HG02798 (cell line): ENCODE measurements around the gene FAM20C.

Experiments used
- ATAC-seq: cut with Tn5 transposase; IDR thresholded peaks from one replicate; pipeline ENCODE4 v1.9.1; 2021; ENCODE audit warnings: mild to moderate bottlenecking; ENCODE audit not compliant: unreplicated experiment, poor library complexity

FAM20C gene

DNA sequence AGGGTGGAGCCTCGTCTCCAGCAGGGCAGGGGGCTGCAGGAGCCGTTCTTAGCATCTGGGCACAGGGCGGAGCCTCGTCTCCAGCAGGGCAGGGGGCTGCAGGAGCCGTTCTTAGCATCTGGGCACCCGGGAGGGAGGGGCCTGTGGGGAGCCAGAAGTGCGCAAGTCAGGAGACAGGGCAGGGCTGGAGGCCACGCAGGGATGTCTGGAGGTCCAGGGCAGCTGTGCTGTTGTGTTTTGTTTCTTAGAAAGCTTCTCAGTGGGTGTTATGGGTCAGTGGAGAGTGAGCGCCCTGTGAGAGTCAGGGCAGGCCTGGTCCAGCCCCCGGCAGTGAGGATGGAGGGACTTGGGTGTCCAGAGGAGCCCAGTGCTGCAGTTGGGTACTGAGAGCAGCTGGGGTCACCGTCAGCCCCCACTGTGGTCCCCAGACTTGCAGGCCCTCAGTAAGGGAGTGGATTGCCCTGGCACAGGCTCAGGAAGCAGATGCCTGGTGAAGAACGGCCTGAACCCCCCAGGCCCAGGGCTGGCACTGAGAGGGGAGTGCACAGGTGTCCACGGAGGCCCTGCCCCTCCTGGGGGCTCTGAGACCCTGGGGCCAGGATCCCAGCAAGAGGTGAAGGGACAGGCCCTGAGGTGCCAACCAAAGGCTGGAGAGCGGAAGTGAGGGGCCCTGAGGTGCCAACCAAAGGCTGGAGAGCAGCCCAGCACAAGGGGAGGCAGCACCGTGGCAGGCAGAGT, 29.8 kb downstream of the FAM20C start:
- no peak for ATAC-seq

DNA sequence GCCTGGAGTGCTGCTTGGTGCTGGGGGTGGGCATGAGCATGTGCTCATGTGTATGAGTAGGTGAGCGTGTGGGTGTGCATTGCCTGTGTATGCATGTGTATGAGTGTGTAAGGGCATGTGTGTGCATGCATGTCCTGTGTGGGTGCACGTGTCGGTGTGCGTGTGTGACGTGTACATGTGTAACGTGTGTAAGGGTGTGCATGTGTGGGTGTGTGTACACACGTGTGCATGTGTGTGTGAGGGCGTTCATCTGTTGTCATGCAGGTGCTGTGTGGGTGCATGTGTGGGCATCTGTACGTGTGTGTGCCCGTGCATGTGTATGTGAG, 30.3 kb downstream of the FAM20C start:
- ATAC-seq = no peak

DNA sequence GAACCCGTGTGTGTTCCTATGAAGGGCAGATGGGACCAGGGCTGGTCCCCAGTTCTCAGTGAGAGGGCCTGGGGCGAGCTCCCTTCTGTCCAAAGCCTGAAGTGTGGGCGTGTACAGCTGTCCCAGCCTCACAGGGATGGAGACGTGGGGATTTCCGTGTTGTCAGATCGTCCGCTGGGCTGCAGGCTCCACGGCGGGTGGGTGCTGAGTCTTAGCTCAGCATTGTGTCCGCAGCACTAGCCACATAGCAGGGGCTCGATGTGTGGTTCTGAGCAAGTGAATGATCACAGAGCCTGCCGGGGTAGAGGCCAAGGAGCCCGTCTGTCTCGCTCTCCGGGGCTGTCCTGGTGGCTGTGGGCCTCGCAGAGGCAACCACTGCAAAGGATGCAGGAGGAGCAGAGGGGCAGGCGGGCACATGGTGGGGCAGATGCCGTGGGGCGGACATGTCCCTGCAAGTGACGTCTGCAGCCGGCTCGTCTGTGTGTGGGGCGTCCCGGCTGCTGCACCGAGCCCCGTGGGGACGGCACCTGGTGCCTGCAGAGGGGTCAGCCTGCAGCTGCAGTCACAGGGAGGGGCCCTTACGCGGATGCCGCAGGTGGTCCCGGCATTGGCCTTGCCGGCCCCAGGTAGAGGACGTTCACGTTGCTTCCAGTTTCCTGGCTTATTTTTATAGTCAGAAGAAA, 30.9 kb downstream of the FAM20C start:
- ATAC-seq = no peak

DNA sequence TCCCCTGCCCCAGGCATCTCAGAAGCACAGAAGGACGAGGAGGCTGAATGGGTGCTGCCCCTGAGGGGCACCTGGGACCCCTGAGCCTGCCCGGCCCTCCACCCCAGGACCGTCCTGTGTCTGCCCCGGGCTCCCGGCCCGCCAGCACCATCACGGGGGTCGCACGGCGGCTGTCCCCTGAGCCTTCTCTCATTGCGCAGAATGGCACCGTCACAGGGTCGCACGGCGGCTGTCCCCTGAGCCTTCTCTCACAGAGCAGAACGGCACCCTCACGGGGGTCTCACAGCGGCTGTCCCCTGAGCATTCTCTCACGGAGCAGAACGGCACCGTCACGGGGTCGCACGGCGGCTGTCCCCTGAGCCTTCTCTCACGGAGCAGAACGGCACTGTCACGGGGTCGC, 31.5 kb downstream of the FAM20C start:
- ATAC-seq = no peak

DNA sequence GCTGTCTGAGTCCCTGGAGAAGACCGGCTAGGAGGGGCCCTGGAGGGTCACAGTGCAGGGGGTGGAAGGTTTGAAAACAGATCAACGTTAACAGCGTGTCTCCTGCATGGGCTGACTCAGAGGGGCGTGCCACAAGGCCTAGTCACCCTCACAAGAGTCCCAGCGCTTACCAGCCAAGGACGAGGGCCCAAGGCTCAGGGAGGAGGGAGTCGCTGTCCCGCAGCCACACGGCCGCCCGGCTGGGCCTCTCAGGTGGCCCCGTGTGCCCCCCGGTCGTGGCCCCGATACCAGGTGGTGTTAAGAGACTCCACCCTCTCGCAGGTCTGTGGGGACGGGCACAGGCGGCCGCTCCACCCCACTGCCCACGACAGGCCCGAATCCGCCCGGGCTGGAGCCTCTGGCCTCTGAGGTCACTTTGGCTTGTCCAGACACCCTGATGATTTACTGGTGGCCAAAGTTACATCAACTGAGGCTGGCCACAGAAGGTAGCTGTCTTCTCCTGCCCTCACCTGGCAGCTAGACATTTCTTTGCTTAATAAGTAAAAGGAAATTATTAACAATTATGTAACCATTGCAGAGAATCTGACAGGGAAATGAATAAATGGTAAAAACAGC, 34.0 kb downstream of the FAM20C start:
- ATAC-seq = no peak

DNA sequence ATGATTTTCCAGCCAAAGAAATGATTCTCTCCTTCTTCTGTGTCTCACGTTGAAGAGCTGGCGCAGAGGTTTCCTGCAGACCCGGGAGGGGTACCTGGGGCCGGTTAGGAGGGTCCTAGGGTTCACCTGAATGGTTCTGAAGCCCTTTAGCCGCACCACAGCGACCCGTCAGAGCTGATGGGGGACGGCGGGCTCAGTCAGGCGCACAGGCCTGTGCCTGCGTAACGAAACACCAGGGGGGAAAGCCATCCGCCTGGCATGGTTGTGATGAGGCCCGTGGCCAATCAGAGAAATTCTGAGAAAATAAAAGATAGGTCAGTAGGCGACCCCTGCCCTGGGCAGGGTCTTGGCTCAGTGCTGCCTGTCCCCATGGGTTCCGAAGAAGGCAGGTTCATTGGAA, 35.6 kb downstream of the FAM20C start:
- ATAC-seq = no peak

DNA sequence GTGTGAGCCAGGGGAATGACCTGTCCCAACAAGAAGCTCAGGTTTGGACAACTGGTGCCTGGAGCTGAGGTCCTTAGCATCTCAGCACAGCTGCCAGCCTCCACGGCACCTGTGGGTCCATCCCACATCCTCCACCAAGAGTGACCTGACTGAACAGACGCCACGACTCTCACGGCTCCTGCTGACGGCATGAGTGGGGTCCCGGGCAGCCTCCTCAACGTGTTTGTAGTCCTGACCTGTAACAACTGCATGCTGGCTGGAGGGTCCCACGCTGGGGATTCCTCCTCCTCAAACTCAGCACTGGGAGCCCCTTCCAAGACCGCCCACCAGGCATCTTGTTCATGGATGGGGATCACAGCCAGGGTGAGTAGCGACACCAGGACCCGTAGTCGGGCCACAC, 36.2 kb downstream of the FAM20C start:
- no peak for ATAC-seq

DNA sequence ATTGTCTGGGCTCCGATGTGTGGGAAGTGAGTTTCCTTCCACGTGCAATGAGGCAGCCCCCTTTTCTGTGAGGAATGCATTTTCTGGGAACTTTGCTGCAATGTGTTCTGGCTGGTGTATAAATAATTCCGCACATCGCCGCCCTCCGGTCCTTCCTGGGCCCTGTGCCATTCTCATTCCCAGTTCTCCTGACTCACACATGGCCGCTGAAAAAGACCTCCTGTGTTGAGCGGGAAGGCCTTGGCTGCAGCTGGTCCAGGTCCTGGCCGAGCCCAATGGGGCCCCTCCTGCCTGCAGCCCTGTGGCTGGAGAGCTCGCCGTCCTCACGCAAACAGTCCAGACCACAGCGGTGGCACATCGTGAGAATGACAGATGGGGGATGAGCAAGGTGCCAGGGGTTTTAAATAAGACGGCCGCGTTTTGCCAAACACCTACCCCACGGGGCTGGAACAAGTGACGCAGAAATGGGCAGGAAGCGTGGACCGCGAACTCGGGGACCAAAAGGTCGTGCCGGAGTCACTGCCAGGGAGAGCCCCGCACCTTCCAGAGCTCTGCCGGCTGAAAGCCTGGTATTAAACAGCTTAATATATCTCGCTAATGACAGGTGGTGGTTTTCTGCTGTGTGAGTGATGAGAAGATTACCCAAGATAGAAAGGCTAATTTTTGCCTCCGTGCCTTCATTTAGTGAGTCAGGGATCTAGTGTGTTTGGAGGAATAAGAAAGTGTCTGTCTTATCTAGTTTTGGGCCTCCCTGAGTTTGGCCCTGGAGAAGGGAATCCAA, 37.0 kb downstream of the FAM20C start:
- ATAC-seq = no peak

DNA sequence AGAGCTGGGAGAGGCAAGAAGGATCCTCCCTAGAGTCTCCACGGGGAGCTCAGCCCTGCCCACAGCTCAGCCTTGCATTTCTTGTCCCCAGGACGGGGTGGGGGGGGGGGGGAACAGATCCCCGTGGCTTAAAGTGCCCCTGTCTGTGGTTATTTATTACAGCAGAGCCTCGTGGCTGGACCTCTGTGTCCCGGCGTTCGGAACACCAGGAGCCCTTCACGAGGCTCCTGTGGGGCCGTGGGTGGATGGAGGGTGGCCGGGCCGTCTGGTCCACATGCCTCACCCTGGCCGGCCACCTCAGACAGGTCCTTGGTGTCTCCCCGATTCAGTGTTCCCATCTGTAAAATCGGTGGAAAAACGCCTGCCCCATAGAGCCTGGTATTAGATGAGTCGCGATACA, 37.9 kb downstream of the FAM20C start:
- ATAC-seq = no peak

DNA sequence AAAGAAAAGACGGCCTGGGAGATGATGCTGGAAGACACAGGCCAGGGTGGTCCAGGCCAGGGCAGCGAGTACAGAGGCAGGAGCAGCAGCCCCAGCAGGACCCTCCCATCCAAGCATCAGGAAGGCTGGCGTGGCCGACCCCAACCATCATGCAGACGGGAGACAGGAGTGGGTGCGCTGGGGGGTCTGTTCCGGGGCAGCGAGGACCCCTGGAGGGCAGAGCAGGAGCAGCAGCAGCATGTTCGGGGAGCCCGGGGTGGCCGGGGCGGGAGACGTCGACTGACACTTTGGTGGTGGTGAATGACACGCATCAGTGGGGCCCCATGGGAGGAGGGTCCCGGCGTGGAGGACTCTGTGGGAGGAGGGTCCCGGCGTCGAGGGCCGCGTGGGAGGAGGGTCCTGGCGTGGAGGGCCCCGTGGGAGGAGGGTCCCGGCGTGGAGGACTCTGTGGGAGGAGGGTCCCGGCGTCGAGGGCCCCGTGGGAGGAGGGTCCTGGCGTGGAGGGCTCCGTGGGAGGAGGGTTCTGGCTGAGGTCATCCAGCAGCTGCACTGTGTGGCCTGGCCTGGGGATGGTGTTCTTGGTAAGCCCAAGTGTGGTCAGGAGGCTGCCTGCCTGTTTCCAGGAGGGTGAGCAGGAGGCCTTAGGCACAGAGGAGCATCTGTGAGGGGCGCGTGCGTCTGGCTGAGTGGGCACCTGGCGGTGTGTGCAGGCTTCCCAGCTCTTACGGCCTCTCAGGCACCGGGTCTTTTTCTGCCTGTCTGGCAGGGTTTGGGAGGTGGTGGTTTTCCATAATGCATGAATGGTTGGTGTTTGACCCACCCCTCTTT, 38.9 kb downstream of the FAM20C start:
- ATAC-seq = no peak

DNA sequence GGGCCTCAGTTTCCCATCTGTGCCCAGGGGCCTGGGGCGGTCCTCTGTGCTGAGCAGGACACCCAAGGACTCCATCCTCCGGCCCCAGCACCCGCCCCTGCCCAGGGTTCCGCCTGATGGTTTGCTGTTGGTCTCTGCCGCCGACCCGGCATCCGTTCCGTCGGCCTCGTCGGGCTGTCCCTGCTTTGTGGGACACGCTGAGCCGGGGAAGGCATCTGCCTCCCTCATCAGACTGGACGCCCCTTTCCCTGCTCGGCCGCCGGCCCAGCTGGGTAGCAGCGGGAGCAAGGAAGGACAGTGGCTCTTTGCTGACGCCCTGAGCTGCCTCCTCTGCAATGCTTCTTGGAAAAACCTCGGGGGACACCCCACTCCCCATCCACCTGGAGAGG, 39.5 kb downstream of the FAM20C start:
- ATAC-seq = no peak

DNA sequence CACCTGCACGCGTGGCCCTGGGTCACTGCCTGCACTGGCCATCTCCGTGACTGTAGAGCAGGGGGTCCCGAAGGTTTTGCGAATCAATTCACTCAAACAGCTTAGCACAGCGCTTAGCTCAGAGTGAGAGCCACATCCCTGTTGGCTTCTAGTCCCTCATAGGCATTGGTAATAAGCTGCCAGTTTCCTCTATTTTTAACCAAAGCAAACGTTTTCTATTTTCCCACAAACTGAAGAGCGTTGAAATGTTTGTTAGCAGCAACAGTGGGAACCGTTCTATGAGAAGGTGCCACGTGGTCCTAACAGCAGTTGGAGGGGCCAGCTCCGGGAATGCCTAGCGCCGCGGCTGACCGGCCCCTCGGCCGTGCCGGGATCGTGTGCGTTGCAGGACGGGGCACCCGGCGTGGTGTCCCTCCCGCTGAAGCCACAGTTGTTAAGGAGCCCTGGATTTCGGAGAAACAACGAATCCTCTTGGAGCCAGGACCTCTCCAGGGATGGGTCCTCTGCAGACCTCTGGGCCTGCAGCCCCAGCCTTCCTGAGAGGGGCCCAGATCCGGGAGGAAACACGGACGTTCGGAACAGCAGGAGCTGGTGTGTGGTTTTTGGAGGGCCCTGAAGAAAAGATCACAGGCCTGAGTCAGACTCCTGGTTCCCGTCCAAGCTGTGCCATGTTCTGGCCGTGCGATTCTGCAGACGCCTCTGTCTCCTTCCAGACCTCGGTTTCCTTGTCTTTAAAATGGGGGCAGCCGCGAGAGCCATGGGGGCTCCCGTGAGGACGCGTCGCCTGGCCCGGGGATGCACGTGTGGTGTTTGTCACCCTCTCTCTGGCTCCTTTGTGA, 40.3 kb downstream of the FAM20C start:
- no peak for ATAC-seq

DNA sequence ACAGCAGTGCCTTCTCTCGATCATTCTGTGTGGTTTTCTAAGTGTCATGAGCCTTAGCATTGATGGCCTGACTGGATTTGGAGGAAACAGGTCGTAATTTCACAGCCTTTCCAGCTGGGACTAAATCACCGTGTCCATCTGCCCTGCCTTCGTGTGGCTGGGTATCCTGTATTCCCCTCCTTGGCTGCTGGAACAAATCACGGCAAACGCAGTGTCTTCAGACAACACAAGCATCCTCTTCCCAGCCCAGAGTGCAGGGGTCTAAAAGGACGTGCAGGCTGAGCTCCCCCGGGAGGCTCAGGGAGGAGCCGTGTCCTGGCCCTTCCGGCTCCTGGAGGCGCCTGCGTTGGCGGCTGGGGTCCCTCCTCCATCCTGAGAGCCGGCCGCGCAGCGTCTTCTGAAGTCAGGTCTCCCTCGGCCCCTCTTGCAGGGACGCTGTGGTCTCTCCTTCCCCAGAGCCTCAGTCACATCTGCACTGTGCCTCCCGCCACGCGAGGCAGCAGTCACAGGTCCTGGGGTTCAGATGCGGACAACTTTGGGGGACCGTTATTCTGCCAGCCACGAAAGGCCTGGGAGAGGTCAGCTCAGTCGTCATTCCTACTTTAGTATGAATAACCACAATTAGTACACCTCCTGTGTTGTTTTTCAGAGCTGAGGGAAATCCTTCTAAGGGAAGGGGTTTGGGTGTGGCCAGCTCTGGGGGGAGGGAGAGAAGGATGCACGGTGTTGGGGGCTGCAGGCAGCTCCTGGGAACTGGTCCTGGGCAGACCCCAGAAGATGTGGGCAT, 41.1 kb downstream of the FAM20C start:
- no peak for ATAC-seq

DNA sequence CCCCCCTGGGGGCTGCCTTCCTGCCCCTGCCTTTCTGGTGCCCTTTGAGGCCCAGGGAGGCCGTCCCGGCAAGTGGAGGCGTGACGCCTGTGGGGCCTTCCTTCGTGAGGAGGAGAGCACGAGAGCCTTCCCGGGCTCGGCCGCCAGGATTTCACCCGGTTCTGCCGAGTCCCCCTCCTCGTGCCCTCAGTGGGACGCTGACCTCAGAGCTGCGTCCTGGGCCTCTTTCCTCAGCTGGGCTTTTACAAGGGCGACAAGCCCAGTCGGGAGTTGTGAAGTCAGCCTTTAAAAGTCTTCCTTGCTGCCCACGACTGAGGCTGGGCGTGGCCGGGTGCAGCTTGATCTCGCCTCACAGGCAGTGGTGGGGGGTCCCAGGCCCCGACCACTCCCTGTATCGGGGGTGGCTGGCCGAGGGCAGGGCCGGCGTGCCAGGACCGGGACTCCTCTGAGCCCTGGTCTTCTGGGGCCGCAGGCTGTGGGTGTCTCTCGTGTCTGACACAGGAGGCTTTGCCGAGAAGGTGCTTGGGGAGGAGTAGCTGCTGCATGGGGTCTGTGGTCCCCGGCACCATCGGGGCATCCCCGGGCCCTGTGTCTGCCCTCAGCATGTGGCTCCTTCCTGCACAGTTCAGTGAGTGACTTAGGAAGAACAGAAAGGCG, 41.8 kb downstream of the FAM20C start:
- ATAC-seq = no peak

DNA sequence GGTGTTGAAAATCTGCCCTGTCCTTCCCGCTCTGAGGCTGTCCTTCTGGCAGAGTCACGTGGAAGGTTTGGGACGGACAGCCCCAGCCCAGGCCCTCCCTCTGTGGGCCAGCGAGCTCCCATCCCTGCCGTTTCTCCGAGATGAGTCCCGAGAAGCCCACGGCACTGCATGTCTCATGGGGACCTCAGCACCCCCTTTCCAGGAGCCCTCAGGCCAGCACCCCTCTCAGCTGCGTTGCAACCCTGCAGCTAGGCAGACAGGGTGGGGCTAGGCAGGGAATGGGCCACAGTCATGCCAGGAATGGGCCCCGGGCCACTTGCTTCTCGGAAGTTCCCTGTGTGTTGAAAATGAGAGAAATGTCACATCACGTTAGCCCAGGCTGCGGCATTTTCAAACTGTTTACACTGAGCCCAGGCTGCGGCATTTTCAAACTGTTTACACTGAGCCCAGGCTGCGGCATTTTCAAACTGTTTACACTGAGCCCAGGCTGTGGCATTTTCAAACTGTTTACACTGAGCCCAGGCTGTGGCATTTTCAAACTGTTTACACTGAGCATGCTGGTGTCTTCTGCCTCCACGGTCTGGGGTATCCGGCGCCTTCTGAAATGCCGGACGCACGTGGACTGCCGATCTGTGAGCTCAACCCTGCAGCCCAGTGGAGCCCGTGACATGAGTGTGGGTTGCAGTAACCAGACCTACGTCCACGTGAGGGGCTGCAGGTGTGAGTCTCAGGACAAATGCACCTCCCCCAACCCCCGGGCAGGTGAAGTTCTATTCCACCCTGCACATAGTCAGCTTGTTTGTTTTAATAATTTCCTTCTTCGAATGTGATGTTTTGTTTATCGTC, 42.6 kb downstream of the FAM20C start:
- no peak for ATAC-seq

DNA sequence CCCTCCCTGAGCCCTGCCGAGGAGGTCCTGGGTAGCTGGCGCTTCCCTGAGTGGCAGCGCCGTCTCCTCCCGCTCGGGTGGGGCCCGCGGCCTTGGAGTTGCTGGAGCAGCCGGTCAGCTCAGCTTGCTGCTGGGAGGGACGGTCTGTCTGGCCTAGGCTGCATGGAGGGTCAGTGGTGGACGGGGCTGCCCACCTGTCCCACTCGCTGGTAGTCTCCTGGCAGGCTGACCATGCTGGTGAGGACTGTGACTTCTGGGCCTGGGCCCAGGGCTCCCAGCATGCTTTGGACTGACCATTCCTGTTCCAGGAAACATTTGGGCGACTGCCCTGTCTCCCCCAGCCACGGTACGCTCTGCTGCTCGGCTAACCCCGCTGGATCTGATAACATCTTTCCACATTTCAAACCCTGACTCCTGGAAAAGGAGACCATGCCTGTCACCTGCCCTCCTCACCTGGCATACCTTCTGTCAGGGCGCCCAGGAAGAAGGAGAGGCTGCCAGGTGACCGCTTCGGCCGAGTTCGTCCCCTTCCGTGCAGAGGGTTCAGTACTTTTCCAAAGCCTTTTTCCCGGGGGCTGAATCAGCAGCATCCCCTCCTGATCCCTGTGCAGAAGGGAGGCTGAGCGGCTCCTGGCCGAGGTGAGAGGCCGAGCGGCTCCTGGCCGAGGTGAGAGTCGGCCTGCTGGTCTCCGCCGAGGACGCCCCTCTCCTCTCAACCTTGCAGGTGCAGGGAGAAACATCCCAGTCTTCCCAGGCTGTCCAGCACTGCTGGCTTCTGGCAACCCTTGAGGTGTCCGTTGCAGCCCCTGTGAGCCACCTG, 43.4 kb downstream of the FAM20C start:
- no peak for ATAC-seq
